Fibroblast of skin of right quadriceps (primary cell): Measurements from ENCODE around the gene MAU2.
A peak's percentile ranks its signal among the peaks of the same experiment; 100 is the strongest.
"Not testable (repeated sequence)": the region's sequence is repeated elsewhere in the genome, so short reads cannot be mapped to it uniquely, and the experiment has no call there.

ENCODE experiments used
- DNase-seq: peaks from one replicate; pipeline ENCODE4 v3.0.0-alpha.2; 2013

MAU2 gene

DNA sequence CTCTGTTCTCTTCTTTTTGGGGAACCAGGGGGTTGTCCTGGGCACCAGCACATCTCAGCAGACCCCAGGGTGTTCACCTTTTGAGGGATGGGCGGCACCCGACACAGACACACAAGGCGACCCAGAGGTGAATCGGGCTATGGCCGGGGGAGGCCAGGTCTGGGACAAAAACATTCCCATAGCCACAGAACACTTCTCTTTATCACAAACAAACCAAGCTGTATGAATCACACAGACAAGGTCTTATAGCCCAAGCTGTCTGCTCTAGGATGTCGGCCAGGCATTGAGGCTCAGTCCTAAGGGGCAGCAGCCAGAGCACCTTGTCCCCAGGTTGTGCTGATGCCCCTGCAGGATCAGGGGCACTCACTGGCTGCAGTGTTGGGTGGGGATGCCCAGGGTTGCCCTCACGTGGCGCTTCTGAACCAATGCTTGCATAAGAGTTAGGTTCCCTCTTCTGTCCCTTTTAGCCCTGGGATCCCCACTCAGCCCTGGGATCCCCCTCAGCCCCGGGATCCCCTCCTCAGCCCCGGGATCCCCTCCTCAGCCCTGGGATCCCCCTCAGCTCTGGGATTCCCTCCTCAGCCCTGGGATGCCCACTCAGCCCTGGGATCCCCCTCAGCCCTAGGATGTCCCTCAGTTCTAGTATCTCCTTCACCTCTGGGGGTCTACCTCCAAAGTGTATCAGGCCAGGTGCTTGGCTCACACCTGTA, 26.9 kb downstream of the MAU2 start:
- DNase-seq = no peak

DNA sequence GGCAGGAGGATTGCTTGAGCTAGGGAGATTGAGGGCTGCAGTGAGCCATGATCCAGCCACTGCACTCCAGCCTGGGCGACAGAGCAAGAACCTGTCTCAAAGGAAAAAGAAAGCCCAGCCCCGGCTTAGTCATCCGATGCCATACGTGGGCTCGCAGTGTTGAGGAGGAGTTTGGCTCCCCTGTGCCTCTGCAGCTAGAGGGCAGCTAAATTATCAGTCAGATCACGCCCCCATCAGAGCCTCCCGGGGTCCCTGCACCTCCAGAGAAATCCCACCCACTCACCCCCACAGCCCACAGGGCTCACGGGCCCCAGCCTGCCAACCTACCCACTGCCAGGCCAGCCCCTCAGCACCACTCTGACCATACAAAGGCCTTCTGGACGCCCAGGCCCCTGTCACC, 27.6 kb downstream of the MAU2 start:
- no peak for DNase-seq

- no peak for DNase-seq
Observed at GRCh38 chr19:19349365-19349764, 28.7 kb downstream of the MAU2 start.

- DNase-seq = not testable (repeated sequence)
Observed at GRCh38 chr19:19350756-19351155, 30.1 kb downstream of the MAU2 start.

GRCh38 chr19:19352823-19353222, 32.2 kb downstream of the MAU2 start:
- DNase-seq = no peak

DNA sequence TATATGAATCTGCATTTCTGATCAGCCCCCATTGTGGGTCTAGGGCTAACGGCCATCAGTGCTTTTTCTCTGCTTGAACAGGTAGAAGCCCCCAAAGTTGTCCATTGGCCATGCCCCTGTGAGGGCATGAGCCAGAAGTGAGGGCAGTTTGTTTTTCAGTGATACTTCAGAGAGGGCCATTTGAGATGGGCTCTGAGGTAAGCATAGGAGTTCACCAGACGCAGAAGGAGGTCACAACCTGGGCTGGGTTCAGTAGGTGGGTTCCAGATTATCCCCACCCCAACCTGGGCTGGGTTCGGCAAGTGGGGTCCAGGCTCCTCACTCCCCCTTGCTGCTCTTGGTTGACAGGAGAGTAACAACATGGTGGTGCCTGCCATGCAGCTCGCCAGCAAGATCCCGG, 33.4 kb downstream of the MAU2 start:
- no peak for DNase-seq

- DNase-seq = no peak
Observed at GRCh38 chr19:19354932-19355331, 34.3 kb downstream of the MAU2 start.

GRCh38 chr19:19355606-19356139, 35.0 kb downstream of the MAU2 start:
- no peak for DNase-seq

DNA sequence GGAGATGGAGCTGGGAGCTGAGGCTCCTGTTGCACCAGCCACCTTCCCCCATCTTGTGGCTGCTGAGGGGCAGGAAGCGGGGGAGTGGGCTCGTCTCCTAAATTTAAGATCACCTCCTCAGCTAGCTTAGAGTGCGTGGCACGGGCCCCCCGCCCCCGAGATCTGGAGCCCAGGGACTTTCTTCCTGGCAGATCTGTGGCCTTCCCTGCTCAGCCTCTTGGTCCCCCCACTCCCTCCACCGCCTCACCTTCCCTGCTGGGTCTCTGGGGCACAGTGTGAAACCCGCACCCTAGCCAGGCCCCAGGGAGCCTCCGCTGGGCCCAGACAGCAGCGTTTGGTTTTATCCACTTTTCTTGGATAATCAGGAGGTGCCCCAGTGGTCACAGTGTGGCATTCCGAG, 35.9 kb downstream of the MAU2 start:
- DNase-seq = no peak

- no peak for DNase-seq
Observed at GRCh38 chr19:19356901-19357566, 36.4 kb downstream of the MAU2 start.

GRCh38 chr19:19361075-19361594, 40.5 kb downstream of the MAU2 start:
- DNase-seq = peak; percentile 85

DNA sequence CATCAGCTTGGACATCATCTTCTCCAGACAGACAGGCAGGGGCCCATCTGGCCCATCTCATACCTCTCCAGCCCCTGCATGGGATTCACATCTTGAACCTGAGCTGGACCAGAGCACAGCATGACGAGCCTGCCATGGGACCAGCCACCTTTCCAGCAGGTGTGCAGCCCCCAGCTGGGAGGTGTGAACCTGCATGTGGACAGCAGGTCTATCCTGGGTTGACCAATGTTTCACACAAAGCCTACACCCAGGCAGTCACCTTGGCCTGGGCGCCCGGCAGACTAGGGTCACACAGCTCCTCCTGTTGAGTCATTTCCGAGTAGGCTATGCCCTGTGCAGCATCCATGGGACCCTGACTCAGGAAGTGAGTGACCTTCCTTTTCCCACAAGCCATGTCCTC, 41.4 kb downstream of the MAU2 start:
- no peak for DNase-seq

- peak; percentile 65 for DNase-seq
Observed at GRCh38 chr19:19366434-19367396, 46.1 kb downstream of the MAU2 start.

DNA sequence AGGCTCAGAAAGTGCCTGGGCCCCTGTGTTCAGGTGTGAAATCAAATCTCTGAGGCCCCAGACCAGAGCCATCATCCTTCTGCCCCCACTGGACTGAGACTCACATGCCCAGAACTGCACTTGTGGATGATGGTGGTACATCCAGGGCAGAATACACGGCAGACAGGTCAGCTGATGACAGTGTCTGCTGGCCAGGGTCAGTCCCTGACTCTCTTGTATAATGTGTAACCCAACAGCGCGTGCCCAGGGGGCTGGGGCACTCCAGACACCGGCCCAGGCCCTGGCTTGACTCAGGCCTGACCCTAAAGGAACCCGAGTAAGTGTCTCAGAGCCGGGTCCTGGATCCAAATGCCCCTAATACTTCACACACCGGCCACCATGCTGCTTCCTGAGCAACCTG, 47.5 kb downstream of the MAU2 start:
- DNase-seq = no peak

GRCh38 chr19:19371059-19371458, 50.4 kb downstream of the MAU2 start:
- no peak for DNase-seq

GRCh38 chr19:19372656-19373416, 52.2 kb downstream of the MAU2 start:
- peak; percentile 18 for DNase-seq

GRCh38 chr19:19379527-19379926, 58.9 kb downstream of the MAU2 start:
- no peak for DNase-seq

DNA sequence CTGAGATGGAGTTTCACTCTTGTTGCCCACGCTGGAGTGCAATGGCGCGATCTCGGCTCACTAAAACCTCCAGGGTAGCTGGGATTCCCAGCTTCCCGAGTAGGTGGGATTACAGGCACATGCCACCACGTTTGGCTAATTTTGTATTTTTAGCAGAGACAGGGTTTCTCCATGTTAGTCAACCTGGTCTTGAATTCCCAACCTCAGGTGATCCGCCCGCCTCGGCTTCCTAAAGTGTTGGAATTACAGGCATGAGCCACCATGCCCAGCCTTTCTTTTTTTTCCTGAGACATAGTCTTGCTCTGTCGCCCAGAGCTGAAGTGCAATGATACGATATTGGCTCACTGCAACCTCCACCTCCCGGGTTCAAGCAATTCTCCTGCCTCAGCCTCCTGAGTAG, 59.7 kb downstream of the MAU2 start:
- DNase-seq = not testable (repeated sequence)

GRCh38 chr19:19381007-19381926, 60.6 kb downstream of the MAU2 start:
- no peak for DNase-seq

DNA sequence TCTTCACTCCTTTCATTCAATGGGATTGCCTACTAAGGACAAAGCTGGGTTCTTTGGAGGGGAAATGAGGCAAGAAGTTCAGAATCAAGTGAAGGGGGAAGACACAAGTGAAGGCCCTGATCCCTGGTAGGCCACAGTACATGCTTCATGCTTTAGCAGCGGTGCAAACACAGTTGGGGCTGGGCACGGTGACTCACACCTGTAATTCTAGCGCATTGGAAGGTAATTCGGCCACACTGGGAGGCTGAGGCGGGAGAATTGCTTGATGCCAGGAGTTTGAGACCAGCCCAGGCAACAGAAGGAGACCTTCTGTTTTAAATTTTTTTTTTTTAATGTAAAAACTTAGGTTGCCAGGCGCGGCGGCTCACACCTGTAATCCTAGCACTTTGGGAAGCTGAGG, 61.5 kb downstream of the MAU2 start:
- DNase-seq = no peak

- no peak for DNase-seq
Observed at GRCh38 chr19:19384486-19384885, 63.9 kb downstream of the MAU2 start.
